Stimulated activated memory B cell treated with anti-CD40 and anti-IgM and Interleukin-4, amounts not matched to agents 10 μg/mL and 1 μg/mL and 100 μg/mL, for 72 hours (primary cell): ENCODE measurements around the gene KRTAP10-7.
"Not testable (repeated sequence)": the region's sequence is repeated elsewhere in the genome, so short reads cannot be mapped to it uniquely, and the experiment has no call there.

ENCODE experiments used
- ATAC-seq: fragments of 150-1000 bp; cut with Tn5 transposase; 2 replicates; pipeline ENCODE4 v1.10.0; 2021
- H3K27ac Mint-ChIP-seq: one replicate; pipeline ENCODE4 v1.8.0; 2022; ENCODE audit warnings: mild to moderate bottlenecking, mixed read lengths
- H3K27me3 Mint-ChIP-seq: one replicate; pipeline ENCODE4 v1.8.0; 2022; ENCODE audit warnings: mixed read lengths
- H3K36me3 Mint-ChIP-seq: one replicate; pipeline ENCODE4 v1.8.0; 2022; ENCODE audit warnings: mixed read lengths
- H3K4me1 Mint-ChIP-seq: one replicate; pipeline ENCODE4 v1.8.0; 2022; ENCODE audit warnings: mixed read lengths
- H3K4me3 Mint-ChIP-seq: one replicate; pipeline ENCODE4 v1.8.0; 2022; ENCODE audit warnings: mild to moderate bottlenecking, moderate library complexity, mixed read lengths
- H3K9me3 Mint-ChIP-seq: one replicate; pipeline ENCODE4 v1.8.0; 2022; ENCODE audit warnings: mixed read lengths

KRTAP10-7 gene, protein sequence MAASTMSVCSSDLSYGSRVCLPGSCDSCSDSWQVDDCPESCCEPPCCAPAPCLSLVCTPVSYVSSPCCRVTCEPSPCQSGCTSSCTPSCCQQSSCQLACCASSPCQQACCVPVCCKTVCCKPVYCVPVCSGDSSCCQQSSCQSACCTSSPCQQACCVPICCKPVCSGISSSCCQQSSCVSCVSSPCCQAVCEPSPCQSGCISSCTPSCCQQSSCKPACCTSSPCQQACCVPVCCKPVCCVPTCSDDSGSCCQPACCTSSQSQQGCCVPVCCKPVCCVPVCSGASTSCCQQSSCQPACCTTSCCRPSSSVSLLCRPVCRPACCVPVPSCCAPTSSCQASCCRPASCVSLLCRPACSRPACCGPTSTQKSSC

DNA sequence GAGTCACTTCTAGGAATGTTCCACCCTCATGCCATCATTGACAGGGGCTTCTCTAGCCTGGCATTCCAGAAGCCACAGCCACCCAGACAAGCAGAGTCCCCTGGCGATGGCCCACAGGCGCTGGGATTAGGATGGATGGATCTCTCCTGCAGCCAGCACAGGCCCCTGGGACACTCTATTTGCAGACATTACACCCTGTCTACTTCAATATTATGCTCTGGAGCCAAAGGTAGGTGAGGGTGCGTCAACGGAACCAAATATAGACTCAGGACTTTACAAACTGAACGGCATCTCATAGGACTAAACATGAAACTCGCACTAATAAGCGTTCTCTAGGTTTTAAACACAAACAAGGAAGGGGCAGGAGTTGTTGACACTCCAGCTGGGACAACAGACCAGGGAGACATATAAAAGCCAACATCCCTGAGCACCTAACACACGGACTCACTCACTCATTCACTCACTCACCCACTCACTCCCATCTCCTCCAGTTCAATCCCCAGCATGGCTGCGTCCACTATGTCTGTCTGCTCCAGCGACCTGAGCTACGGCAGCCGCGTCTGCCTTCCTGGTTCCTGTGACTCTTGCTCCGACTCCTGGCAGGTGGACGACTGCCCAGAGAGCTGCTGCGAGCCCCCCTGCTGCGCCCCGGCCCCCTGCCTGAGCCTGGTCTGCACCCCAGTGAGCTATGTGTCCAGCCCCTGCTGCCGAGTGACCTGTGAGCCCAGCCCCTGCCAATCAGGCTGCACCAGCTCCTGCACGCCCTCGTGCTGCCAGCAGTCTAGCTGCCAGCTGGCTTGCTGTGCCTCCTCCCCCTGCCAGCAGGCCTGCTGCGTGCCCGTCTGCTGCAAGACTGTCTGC lies at the start of gene KRTAP10-7:
Gene KRTAP10-7 (plus strand): TSS at position 480 of the 861 bp plus-strand sequence. CDS start 25 bp downstream, at position 505.
- not testable (repeated sequence) for H3K4me1 Mint-ChIP-seq, H3K36me3 Mint-ChIP-seq, H3K27ac Mint-ChIP-seq, H3K4me3 Mint-ChIP-seq, H3K9me3 Mint-ChIP-seq, ATAC-seq
- H3K27me3 Mint-ChIP-seq: peaks cover 67% of the 10 kb centered on the region

DNA sequence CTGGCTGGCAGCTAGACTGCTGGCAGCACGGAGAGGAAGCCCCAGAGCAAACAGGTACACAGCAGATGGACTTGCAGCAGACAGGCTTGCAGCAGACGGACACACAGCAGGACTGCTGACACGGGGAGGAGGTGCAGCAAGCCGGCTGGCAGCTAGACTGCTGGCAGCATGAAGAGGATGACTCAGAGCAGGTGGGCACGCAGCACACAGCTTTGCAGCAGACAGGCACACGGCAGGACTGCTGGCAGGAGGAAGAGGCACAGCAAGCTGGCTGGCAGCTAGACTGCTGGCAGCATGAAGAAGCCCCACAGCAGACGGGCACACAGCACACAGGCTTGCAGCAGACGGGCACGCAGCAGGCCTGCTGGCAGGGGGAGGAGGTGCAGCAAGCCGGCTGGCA lies 49.6 kb upstream of the KRTAP10-7 start:
- H3K4me1 Mint-ChIP-seq: peaks cover 17% of the 10 kb centered on the region
- H3K9me3 Mint-ChIP-seq: peaks cover 13% of the 10 kb centered on the region
- H3K4me3 Mint-ChIP-seq: no peak overlapping the region
- peaks cover 12% of the 10 kb centered on the region for H3K36me3 Mint-ChIP-seq
- peaks cover 87% of the 10 kb centered on the region for H3K27me3 Mint-ChIP-seq
- no peak overlapping the region for H3K27ac Mint-ChIP-seq
- no peak for ATAC-seq

DNA sequence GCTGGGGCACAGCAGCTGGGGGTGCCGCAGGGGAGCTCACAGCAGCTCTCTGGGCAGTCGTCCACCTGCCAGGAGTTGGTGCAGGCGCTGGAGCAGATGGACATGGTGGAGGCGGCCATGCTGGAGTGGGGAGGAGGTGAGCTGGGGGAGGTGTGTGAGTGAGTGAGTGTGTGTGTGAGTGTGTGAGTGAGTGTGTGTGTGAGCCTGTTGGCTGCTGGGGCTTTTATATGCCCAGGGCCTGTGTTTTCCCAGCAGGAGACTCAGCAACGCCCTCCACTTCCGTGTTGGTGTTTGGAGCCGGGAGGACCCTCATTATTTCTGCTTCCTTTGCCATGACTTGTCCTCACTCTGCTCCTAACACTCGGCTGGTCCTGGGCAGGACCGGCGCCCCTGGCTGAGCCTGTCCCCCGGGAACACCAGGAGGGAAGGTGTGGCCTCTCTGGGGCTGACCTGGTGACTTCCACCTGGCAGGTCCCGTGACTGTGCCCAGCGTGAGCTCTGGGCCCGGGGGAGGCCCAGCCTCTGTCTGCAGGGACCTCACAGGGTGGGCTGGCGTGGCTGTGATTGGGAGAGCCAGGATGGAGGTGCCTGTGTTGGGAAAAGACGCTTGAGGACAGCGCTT lies 48.9 kb upstream of the KRTAP10-7 start, which contains the start of gene KRTAP10-2:
Gene KRTAP10-2 (minus strand): TSS at position 166 of the 622 bp plus-strand sequence. CDS start 47 bp downstream, at position 119.
- Mint-ChIP-seq H3K27ac (no peak within 1 kb of the TSS), H3K4me3 (no peak within 1 kb of the TSS), H3K4me1 (peaks cover 23% of the 10 kb centered on the region)

DNA sequence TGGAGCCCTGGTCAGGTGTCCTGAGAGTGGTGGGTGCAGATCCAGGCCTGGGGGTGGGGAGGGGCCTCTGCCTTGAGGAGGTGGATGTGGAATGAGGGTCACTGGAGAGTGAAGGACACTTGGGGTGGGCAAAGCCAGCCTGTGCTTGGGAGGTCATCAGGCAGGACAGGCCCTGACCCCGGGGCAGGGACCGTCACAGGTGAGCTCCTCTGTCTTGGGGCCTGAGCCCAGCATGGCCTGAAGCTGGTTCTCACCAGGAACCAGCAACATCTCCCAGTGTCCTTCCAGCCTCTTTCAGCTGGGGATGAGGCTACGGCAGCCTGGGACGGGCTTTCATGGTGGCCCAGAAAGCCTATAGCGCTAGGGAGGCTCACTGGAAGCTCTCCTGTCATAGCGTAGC lies 48.3 kb upstream of the KRTAP10-7 start:
- no peak for ATAC-seq
- Mint-ChIP-seq H3K4me3 (no peak overlapping the region), H3K4me1 (peaks cover 27% of the 10 kb centered on the region), H3K36me3 (peaks cover 6% of the 10 kb centered on the region), H3K27ac (no peak overlapping the region), H3K27me3 (peaks cover 81% of the 10 kb centered on the region), H3K9me3 (peaks cover 7% of the 10 kb centered on the region)

More for the DNA sequence above, 48.9 kb upstream of the KRTAP10-7 start, which contains the start of gene KRTAP10-2:
- Mint-ChIP-seq H3K27me3 (peaks cover 87% of the 10 kb centered on the region), H3K36me3 (peaks cover 12% of the 10 kb centered on the region), H3K9me3 (peaks cover 13% of the 10 kb centered on the region)
- no peak for ATAC-seq

DNA sequence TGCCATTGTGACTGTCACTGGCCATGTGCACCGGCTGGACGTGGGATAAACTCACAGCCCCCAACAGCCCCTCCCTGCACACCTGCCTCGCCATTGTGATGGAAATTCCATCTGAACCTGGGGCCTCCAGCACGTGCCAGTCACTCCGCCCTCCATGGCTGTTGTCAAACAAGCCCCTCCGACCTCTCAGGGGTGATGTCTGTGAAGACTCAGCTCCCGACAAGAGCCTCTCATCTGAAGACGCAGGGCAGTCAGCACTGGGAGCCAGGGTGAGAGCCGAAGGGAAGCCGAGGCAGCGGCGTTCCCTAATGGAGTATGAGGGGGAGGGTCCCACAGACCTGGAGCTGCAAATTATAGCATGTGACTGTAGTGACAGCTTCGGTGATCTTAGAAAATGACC lies 47.7 kb upstream of the KRTAP10-7 start:
- peaks cover 81% of the 10 kb centered on the region for H3K27me3 Mint-ChIP-seq

DNA sequence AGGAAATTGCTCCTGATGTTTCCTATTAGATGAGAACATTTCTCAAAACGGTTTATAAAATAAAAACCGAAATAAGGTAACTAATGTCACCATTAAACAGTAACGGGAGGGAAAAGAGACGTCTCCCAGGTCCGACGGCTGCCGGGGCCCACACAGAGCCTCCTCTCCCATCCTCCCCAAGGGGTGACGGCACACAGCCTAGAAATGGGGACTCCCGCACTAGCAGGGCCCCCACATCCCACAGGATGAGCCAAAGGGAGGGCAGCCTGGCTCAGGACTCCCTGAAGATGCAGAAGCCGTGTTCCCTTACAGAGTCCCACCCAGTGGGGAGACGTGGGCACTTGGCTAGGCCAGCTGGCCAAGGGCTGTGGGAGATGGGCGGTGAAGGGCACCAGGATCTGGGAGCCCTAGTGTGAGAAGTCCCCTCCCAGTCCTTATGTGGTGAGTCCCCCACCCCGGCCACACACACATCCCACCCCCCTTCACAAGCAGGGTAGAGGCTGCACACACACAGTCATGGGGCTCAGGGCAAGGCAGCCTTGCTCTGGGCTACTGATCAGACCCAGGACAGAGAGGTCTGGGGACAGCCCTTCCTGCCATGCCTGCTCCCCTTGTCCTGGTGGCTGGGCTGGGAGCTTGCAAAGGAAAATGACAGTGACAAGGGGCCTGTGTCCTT lies 45.1 kb upstream of the KRTAP10-7 start:
- H3K36me3 Mint-ChIP-seq: peaks cover 5% of the 10 kb centered on the region
- H3K4me1 Mint-ChIP-seq: peaks cover 21% of the 10 kb centered on the region
- ATAC-seq: no peak

More for the DNA sequence above, 47.7 kb upstream of the KRTAP10-7 start:
- no peak for ATAC-seq
- Mint-ChIP-seq H3K4me3 (no peak overlapping the region), H3K9me3 (peaks cover 1% of the 10 kb centered on the region), H3K4me1 (peaks cover 24% of the 10 kb centered on the region), H3K27ac (no peak overlapping the region), H3K36me3 (peaks cover 2% of the 10 kb centered on the region)

DNA sequence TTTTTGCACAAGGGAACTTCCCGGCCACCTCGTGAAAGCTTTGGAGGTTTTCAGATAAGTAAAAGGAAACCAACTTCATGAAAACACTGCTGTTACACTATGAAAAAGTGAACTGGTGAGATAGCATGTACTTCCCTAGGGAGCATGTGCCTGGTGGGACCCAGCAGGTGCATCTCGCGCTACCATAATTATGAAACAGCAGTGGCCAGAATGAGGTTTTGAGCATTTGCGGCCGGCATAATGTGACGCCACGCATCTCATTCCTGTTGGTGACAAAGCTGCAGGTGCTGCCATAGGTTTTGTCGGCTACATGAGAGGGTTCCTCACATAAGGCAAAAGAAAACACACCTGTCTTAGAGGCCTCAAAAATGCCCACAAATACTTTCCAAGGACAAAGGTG lies 43.5 kb upstream of the KRTAP10-7 start:
- H3K36me3 Mint-ChIP-seq: peaks cover 13% of the 10 kb centered on the region
- peaks cover 27% of the 10 kb centered on the region for H3K4me1 Mint-ChIP-seq
- peaks cover 45% of the 10 kb centered on the region for H3K27me3 Mint-ChIP-seq
- H3K4me3 Mint-ChIP-seq: no peak overlapping the region
- peak; percentile 89 for ATAC-seq
- no peak overlapping the region for H3K27ac Mint-ChIP-seq
- peaks cover 7% of the 10 kb centered on the region for H3K9me3 Mint-ChIP-seq

More for the DNA sequence above, 45.1 kb upstream of the KRTAP10-7 start:
- Mint-ChIP-seq H3K4me3 (no peak overlapping the region), H3K27me3 (peaks cover 60% of the 10 kb centered on the region), H3K9me3 (no peaks in the 10 kb centered on the region), H3K27ac (no peak overlapping the region)

DNA sequence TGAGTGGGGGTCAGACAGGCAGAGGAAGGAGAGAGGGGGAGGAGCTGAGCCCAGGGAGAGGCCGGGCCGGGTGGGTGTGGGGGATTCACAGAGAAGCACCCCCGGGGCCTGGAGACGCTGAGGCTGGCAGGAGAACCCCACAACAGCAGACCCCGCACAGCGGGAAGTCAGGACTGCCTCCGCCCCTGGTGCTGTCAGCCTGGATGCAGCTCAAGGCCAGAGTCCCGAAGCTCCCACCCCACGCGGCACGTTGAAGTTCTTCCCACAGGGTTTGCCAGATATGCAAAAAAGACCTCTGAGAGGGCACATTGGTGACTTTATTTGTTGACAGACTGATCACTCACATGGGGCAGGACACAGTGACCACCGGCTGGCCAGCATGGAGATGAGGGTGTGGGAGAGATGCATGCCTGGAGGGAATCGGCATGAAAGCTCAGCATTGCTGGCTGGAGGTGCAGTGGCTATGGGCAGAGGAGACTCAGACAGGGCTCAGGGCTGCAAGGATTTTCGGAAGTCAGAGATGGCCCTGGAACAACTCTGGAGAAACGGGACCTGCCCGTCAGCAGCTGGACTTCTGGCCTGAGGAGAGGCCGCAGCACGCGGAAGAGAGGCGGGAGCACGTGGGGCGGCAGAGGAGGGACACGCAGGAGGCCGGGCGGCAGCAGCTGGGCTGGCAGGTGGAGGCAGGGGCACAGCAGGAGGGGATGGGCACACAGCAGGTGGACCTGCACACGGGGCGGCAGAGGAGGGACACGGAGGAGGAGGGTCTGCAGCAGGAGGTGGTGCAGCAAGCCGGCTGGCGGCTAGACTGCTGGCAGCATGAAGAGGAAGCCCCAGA lies 42.7 kb upstream of the KRTAP10-7 start:
- Mint-ChIP-seq H3K36me3 (peaks cover 20% of the 10 kb centered on the region), H3K27me3 (peaks cover 36% of the 10 kb centered on the region), H3K4me1 (peaks cover 30% of the 10 kb centered on the region), H3K4me3 (no peak overlapping the region), H3K27ac (no peak overlapping the region), H3K9me3 (peaks cover 13% of the 10 kb centered on the region)
- no peak for ATAC-seq

DNA sequence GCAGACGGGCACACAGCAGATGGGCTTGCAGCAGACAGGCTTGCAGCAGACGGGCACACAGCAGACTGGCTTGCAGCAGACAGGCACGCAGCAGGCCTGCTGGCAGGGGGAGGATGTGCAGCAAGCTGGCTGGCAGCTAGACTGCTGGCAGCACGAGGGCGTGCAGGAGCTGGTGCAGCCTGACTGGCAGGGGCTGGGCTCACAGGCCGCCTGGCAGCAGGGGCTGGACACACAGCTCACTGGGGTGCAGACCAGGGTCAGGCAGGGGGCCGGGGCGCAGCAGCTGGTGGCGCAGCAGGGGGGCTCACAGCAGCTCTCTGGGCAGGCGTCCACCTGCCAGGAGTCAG lies 42.1 kb upstream of the KRTAP10-7 start:
- not testable (repeated sequence) for H3K27ac Mint-ChIP-seq, H3K4me3 Mint-ChIP-seq, ATAC-seq
- H3K9me3 Mint-ChIP-seq: peaks cover 19% of the 10 kb centered on the region
- peaks cover 30% of the 10 kb centered on the region for H3K4me1 Mint-ChIP-seq
- peaks cover 20% of the 10 kb centered on the region for H3K36me3 Mint-ChIP-seq
- peaks cover 30% of the 10 kb centered on the region for H3K27me3 Mint-ChIP-seq

DNA sequence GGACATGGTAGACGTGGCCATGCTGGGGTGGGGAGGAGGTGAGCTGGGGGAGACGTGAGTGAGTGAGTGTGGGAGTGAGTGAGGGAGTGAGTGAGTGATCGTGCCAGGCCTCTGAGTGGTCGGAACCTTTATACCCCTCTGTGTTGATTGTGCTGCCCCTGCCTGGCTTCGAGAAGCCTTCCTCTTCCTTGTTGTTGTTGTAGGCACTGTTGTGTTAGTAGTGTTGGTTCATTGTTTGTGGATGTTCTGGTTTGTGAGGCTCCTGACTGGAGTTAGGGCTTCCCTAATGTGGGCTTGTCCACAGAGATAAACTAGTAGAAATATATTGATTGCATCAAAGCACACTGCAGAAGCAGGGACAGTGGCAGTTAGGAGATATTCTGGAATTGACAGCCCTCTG lies 41.7 kb upstream of the KRTAP10-7 start, which contains the start of gene KRTAP10-3:
Gene KRTAP10-3 (minus strand): TSS at position 101 of the 400 bp plus-strand sequence. CDS start 80 bp downstream, at position 21.
- H3K27ac Mint-ChIP-seq: no peak within 1 kb of the TSS
- peaks cover 26% of the 10 kb centered on the region for H3K27me3 Mint-ChIP-seq
- H3K4me1 Mint-ChIP-seq: peaks cover 30% of the 10 kb centered on the region
- H3K36me3 Mint-ChIP-seq: peaks cover 20% of the 10 kb centered on the region
- peaks cover 20% of the 10 kb centered on the region for H3K9me3 Mint-ChIP-seq
- no peak within 1 kb of the TSS for H3K4me3 Mint-ChIP-seq
- no peak for ATAC-seq

DNA sequence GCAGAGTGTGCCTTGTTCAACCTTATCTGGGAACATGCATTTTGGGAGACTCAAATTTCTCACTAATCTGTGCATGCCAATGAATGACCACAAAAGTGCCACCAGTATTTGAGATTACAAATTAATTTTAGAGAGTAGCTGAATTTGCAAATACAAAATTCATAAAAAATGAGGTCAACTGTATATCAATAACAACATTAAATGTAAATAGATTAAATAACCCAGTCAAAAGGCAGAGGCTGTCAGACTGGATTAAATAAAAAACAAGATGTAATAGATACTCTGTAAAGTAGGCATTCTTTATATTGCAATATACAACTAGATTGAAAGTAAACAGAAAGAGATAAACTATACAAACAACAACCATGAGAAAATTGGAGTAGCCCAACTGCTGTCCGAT lies 36.3 kb upstream of the KRTAP10-7 start:
- Mint-ChIP-seq H3K27me3 (peaks cover 5% of the 10 kb centered on the region), H3K9me3 (peaks cover 20% of the 10 kb centered on the region), H3K4me3 (no peak overlapping the region), H3K27ac (no peak overlapping the region), H3K4me1 (peaks cover 35% of the 10 kb centered on the region), H3K36me3 (peaks cover 16% of the 10 kb centered on the region)
- no peak for ATAC-seq

DNA sequence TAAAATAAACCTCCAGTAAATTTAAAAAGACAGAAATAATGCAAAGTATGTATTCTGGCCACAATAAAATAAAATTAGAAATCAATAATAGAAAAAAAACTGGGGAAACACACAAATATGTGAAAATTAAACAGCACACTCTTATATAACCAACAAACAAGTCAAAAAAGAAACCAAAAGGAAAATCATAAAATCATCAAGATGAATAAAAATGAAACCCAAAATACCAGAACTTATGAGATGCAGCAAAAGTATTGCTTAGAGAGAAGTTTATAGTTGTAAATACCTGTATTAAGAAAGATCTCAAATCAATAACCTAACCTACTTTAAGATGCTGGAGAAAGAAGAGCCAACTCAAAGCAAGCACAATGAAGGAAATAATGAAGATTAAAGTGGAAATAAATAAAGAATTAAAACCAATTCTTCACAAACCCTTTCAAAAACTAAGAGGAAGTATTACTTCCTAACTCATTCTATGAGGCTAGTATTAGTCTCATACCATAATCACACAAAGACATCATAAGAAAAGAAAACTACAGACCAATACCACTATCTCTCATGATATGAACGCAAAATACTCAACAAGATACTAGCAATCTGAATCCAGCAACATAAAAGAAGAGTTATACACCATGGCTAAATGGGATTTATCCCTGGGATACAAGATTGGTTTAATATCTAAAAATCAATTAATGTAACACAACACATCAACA lies 35.4 kb upstream of the KRTAP10-7 start:
- Mint-ChIP-seq H3K36me3 (peaks cover 19% of the 10 kb centered on the region), H3K27me3 (peaks cover 15% of the 10 kb centered on the region), H3K4me3 (peak overlapping the region; percentile 47), H3K4me1 (peaks cover 38% of the 10 kb centered on the region), H3K9me3 (peaks cover 20% of the 10 kb centered on the region), H3K27ac (peak overlapping the region; percentile 57)
- peak; percentile 71 for ATAC-seq

DNA sequence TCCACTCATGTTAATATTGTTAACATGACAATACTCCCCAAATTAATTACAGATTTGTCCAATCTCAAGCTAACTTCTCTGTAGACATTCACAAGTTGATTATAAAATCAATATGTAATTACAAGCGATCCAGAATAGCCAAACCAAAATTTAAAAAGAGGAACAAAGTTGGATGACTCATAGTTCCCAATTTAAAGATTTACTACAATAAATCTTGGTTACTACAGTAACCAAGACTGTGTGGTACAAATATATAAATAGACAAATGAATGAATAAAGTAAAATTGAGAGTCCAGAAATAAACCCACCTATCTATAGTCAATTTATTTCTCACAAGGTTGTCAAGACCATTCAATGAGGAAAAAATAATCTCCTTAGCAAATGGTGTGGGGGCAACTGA lies 34.0 kb upstream of the KRTAP10-7 start:
- peaks cover 13% of the 10 kb centered on the region for H3K36me3 Mint-ChIP-seq
- H3K9me3 Mint-ChIP-seq: peaks cover 16% of the 10 kb centered on the region
- no peak overlapping the region for H3K4me3 Mint-ChIP-seq
- no peak overlapping the region for H3K27ac Mint-ChIP-seq
- H3K27me3 Mint-ChIP-seq: peaks cover 26% of the 10 kb centered on the region
- ATAC-seq: peak; percentile 51
- H3K4me1 Mint-ChIP-seq: peaks cover 31% of the 10 kb centered on the region
